HG03378 (cell line): ENCODE measurements around the gene ZNF831.

ENCODE experiments used
- ATAC-seq: cut with Tn5 transposase; IDR thresholded peaks from one replicate; pipeline ENCODE4 v1.9.1; 2021; ENCODE audit warnings: mild to moderate bottlenecking, moderate library complexity; ENCODE audit not compliant: unreplicated experiment

ZNF831 gene

DNA sequence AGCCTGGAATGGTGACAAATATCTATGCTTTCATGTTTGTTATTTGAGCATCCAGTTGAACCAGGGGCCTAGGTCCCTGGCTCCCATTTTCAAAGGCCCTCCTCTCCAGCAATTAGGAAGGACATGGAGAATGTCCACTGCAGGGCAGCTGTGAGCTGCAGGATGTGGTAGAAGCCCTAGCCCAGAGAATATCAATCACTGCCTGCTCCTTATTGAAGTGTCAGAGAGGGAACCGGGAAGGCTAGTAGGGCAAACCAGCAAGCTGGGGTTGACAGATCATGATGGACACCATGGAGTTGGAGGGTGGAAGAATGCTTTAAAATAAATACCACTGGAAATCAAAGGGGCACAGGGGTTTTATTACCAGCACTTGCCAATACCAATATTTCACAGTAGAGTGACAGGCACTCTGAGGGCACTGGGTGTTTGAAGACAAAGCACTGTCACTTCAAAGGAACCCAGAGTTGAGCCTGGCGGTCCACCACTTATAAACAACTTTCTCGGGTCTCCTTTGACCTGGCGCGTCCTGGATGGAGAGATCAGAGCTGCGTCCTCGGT is 47.7 kb downstream of the ZNF831 start:
- ATAC-seq: no peak

DNA sequence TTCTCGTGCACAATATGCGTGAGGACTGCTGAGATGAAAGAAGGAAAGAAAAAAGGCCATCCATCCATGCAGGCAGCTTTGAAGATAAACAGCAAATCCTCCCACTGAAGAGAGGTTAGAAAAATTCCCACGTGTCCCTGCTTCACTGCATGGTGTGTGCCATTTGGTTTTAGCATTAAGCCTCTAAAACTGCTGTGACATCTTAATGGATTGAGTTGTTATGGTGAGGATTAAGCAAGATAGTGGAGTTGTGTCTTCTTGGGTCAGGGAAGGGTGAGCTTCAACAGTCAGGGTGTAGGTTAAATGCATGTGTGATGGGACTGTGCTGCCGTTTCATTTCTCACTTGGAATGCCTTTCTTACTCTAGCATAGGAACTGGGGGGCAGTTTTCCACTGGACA is 50.5 kb downstream of the ZNF831 start:
- ATAC-seq: no peak

DNA sequence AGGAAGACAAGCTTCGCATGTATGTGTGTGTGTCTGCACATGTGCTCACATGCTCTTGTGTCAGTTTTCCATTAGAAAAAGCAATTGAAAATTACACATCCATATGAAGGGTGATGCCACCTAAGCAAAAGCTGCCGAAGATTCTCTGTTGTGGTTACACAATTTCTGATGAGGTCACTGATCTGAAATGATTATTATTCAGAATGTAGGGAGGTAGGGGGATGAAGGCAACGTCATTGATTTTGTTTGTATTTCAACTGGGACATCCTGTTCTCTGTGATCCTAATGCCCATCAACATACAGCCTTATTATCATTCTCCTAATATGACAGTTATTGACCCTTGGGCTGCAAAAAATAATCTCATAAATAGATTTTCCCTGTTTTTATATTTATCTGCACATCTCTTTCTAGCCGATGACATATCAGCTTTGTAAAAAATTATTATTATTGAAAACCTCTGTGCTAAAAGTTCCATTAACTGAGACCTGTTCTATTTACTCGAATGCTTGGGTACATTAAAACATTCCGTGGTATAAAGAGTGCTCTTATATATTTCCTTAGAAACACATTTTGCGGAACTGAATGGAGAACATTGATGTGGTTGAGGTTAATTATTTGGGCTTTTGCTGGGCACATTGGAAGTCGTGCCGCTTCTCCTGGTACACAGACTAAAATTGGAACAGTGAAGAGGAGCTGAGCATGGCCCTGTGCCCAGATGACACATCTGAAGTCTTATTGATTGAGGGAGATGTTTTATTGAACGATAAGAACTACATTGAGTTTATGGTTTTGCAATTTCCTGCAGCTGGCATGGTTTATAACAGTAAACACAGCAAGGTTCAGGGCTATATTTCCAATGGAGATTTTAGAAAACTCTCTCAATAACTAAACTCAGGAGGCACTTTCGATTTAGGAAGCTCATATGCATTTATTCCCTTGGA is 51.3 kb downstream of the ZNF831 start:
- no peak for ATAC-seq

DNA sequence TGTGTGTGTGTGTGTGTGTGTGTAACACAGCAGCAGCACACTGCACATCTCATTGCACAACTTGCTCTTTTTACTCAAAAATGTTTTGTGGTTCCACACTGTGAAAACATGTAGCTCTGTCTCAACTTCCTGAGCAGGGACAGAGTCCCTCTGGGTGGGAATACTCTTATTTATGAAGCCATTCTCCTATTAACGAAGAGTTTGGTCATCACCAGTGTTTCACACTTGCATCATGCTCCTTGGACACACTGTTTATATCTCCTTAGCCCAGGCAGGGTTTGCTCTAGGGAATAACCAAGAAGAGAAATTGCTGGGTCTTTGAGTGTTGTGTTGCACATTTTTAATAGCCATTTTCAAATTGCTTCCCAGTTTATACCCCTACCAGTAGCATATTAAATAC is 53.6 kb downstream of the ZNF831 start:
- ATAC-seq: no peak

- ATAC-seq: no peak
Measured at GRCh38 chr20:59217794-59218280, 54.2 kb downstream of the ZNF831 start.

- no peak for ATAC-seq
Measured at GRCh38 chr20:59219211-59219610, 55.6 kb downstream of the ZNF831 start.

DNA sequence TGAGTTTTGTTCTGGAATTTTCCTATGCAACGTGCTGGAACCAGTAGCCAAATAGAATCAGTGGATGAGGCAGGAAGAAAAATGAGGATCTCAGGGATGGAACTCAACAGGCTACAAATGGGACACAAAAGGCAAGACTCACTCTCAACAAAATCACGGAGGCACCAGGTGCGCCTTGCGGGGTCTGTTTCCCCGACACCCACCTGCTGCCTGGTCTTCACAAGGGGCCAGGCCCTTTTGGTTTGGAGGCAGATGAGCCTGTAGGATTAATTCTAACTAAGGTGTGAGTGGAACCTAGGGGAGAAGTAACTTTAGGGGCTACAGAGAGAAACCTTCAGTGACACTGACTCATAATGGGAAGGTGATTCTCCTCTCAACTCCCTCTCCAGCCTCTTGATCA is 56.5 kb downstream of the ZNF831 start:
- ATAC-seq: no peak

GRCh38 chr20:59221049-59221706 is 57.6 kb downstream of the ZNF831 start:
- ATAC-seq: no peak

- no peak for ATAC-seq
Measured at GRCh38 chr20:59221707-59222252, 58.2 kb downstream of the ZNF831 start.

GRCh38 chr20:59222253-59223181 is 58.9 kb downstream of the ZNF831 start:
- ATAC-seq: no peak

- no peak for ATAC-seq
Measured at GRCh38 chr20:59223182-59223601, 59.6 kb downstream of the ZNF831 start.

GRCh38 chr20:59223750-59224149 is 60.1 kb downstream of the ZNF831 start:
- no peak for ATAC-seq

- ATAC-seq: no peak
Measured at GRCh38 chr20:59224236-59224635, 60.6 kb downstream of the ZNF831 start.

DNA sequence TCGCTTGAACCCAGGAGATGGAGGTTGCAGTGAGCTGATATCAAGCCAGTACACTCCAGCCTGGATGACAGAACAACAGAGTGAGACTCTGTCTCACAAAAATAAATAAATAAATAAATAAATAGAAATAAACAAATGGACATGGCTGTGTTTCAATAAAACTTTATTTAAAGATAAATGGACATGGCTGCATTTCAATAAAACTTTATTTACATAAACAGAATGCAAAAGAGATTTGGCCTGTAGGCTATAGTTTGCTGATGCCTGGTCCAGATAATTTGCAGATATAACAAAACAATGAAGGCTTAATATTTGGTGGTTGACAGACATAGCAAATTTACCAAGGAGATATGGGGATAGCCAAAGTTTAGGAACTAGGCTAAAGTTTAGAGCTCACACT is 66.8 kb downstream of the ZNF831 start:
- no peak for ATAC-seq

GRCh38 chr20:59231124-59231804 is 67.6 kb downstream of the ZNF831 start:
- ATAC-seq: no peak

DNA sequence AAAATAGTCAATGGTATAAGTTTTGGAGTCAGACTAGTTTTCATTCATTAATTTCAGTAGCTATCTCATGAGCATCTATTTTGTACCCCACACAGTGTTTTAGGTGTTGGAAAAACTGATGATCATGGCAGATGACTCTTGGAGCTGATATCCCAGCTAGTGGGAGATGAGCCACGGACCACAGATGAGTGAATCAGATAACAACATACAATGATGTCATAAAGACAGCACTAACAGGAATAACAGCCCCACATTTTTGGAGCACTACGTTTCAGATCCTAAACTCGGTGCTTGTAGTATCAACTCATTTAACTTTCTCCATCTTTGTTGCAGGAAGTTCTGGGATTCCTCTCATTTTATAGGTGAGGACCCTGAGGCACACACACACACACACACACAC is 69.0 kb downstream of the ZNF831 start:
- ATAC-seq: no peak

DNA sequence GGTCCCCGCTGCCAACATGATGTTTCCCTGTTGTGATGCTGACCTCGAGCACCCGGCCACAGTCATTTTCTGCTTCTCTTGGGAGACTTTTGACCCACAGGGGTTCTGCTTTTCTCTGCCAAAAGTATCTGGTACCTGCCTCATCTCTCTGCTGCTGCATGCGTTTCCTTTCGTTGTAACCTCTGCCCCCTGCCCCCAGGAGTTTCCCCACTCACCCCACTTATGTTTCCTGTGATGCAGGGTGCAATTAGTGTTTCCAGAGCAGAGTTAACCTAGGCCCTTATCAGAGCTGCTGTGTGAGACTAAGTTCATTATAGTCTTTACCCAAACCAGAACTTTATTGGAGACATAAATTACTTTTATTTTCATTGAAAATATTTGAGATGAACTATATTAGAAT is 71.6 kb downstream of the ZNF831 start:
- ATAC-seq: no peak

DNA sequence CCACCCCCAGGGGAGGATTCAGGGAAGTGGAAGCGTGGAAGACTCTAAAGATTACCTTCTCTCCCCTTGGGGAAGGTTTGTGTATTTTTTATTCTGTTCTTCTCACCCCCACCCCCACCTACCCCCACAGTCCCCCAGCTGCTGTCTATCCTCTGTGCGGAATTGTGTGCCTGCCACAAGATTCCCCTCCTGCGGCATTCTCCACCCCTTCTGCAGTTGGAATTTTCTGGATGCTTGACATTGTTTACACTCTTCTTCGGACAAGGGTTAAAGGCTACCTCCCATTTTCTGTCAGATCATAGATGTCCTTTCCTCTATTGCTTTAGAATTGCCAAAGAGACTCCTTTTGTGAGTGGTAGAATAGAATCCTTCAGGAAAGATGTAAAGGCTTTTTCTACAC is 76.4 kb downstream of the ZNF831 start:
- no peak for ATAC-seq

GRCh38 chr20:59242714-59243626 is 79.3 kb downstream of the ZNF831 start:
- ATAC-seq: no peak
